Ascending aorta (tissue), 2 donors: Measurements from ENCODE around the gene DISP2. TPM values are rescaled to one million over a fixed set of nuclear protein-coding genes. Genes with fewer than 3 reads are reported as not detected.

ENCODE experiments used
- DNase-seq, 2 donors: peaks; one replicate each; pipeline ENCODE4 v3.0.0-alpha.2; 2019; ENCODE audit warnings: low spot score in 2 of 2
- H3K27ac ChIP-seq, 2 donors: fragments of 200-600 bp; sonication (generic); one replicate each; pipeline ENCODE4 v1.5.1; 2016 to 2017; ENCODE audit warnings: mild to moderate bottlenecking in 1 of 2
- H3K27me3 ChIP-seq: fragments of 200-600 bp; sonication (generic); one replicate; pipeline ENCODE4 v1.5.1; 2017
- H3K36me3 ChIP-seq, 2 donors: fragments of 200-600 bp; sonication (generic); one replicate each; pipeline ENCODE4 v1.5.1; 2016
- H3K4me1 ChIP-seq, 2 donors: fragments of 200-600 bp; sonication (generic); one replicate each; pipeline ENCODE4 v1.5.1; 2016 to 2017; ENCODE audit warnings: mild to moderate bottlenecking in 1 of 2
- H3K4me3 ChIP-seq, 2 donors: fragments of 200-600 bp; sonication (generic); one replicate each; pipeline ENCODE4 v1.5.1; 2016 to 2017; ENCODE audit warnings: mild to moderate bottlenecking in 1 of 2
- H3K9me3 ChIP-seq, 2 donors: fragments of 200-600 bp; sonication (generic); one replicate each; pipeline ENCODE4 v1.5.1; 2016
- intact Hi-C: fragments of 100-400 bp; cut with DNase I; formaldehyde crosslinking; loops from one replicate; pipeline ENCODE4 v1.15.1; 2023
- total RNA-seq: library from RNA; depleted of rRNA; stranded (reverse); fragments of >200 nt; gene quantifications from one replicate; pipeline ENCODE4 v1.1.0, GENCODE V29; 2016
- TF ChIP-seq, protein P1 (sequence below), 3 experiments: fragments of 200-600 bp in 2 of 3; fragments of 450-650 bp in 1 of 3; sonication (generic) in 2 of 3; IDR thresholded peaks; one replicate each; pipeline ENCODE4 v1.5.1; 2016 to 2019; ENCODE audit warnings: antibody characterized with exemption in 3 of 3, mild to moderate bottlenecking in 1 of 3, moderate library complexity in 1 of 3

The DISP2 gene
- 0.32 TPM for total RNA-seq

- TF ChIP-seq, protein P1, sequence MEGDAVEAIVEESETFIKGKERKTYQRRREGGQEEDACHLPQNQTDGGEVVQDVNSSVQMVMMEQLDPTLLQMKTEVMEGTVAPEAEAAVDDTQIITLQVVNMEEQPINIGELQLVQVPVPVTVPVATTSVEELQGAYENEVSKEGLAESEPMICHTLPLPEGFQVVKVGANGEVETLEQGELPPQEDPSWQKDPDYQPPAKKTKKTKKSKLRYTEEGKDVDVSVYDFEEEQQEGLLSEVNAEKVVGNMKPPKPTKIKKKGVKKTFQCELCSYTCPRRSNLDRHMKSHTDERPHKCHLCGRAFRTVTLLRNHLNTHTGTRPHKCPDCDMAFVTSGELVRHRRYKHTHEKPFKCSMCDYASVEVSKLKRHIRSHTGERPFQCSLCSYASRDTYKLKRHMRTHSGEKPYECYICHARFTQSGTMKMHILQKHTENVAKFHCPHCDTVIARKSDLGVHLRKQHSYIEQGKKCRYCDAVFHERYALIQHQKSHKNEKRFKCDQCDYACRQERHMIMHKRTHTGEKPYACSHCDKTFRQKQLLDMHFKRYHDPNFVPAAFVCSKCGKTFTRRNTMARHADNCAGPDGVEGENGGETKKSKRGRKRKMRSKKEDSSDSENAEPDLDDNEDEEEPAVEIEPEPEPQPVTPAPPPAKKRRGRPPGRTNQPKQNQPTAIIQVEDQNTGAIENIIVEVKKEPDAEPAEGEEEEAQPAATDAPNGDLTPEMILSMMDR (IDR thresholded peaks at IDR 0.05), result no peak
- no peaks in the 10 kb centered on the region for H3K27me3 ChIP-seq
- H3K4me1 ChIP-seq, result peaks cover 7 to 9% of the 10 kb centered on the region in 2 donors
- DNase-seq, result peak in 1 of 2 donors; percentile 93
- H3K36me3 ChIP-seq, result no peaks in the 10 kb centered on the region
- intact Hi-C loops, result loop anchor here (1.0 kb wide), 1 partner anchor 15 kb away; no protein-coding TSS in a partner anchor
- H3K27ac ChIP-seq, result no peak within 1 kb of the TSS
- H3K9me3 ChIP-seq, result no peaks in the 10 kb centered on the region
- H3K4me3 ChIP-seq, result peak within 1 kb of the TSS; percentile 45 to 73
Measured at GRCh38 chr15:40357723-40358470, at the start of gene DISP2. Gene DISP2 (plus strand): TSS chr15:40358219. CDS start chr15:40358322, 103 bp downstream.

DNA sequence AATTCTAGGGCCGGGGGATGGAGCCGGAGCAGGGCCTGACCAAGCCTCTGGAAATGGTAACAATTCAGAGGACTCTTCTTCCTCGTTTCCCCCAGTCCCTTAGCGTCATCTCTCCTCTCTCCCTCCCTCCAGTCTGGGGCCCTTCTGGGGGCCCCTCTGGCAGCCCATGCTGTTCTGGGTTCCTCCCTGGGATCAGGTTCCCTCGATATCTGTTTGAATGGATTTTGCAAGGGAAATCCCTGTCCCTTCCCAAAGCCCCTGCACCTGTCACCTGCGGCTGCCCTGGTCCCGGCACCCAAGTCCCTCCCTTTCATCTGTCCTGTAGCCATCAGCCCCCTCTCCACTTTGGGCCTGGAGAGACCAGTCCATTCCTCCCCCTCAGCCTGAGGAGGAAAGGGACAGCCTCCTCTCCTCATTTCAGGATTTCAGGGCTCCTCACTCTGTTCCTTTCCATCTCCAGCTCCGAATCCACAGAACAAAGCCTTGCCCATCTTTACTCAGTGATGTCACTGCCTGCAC, 48.6 kb upstream of the DISP2 start:
- no peak overlapping the region for H3K27ac ChIP-seq
- DNase-seq, result no peak
- no peaks in the 10 kb centered on the region for H3K9me3 ChIP-seq
- TF ChIP-seq, protein P1 (IDR thresholded peaks at IDR 0.05), result no peak
- no peak overlapping the region for H3K4me3 ChIP-seq
- H3K4me1 ChIP-seq, result no peaks in the 10 kb centered on the region
- H3K27me3 ChIP-seq, result no peaks in the 10 kb centered on the region
- intact Hi-C loops, result no loop called here
- H3K36me3 ChIP-seq, result no peaks in the 10 kb centered on the region

- intact Hi-C loops, result no loop called here
- Histone ChIP-seq H3K27ac (no peak overlapping the region), H3K27me3 (no peaks in the 10 kb centered on the region), H3K4me1 (no peaks in the 10 kb centered on the region), H3K9me3 (no peaks in the 10 kb centered on the region), H3K36me3 (no peaks in the 10 kb centered on the region), H3K4me3 (no peak overlapping the region)
- no peak for DNase-seq
- TF ChIP-seq, protein P1 (IDR thresholded peaks at IDR 0.05), result peak in 2 of 3 experiments; percentile 24 to 44
Measured at GRCh38 chr15:40310001-40310959, 47.7 kb upstream of the DISP2 start.

DNA sequence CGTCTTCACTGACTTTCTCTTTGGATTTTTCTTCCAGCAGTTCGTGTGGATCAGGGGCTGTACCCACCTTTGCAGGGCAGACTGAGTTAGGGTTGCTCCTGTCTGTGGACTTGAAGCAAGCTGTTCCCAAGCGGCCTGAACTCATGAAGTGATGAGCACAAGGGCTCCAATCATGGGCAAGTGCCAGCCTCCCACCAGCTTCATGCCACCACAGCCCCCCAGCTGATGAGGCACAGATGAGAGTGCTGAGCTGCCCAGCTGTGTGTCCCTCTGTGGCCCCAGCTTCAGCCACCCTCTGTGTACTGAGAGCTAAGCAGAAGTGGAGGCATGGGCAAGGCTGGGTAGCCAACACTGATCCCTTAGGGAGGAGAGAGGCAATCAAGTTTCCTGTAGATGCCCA, 47.0 kb upstream of the DISP2 start:
- Histone ChIP-seq H3K27ac (no peak overlapping the region), H3K9me3 (no peaks in the 10 kb centered on the region), H3K4me3 (no peak overlapping the region), H3K4me1 (no peaks in the 10 kb centered on the region), H3K36me3 (no peaks in the 10 kb centered on the region), H3K27me3 (no peaks in the 10 kb centered on the region)
- intact Hi-C loops, result no loop called here
- TF ChIP-seq, protein P1 (IDR thresholded peaks at IDR 0.05), result no peak
- DNase-seq, result no peak

GRCh38 chr15:40312370-40313158, 45.5 kb upstream of the DISP2 start:
- DNase-seq, result no peak
- intact Hi-C loops, result no loop called here

More at GRCh38 chr15:40312370-40313158, 45.5 kb upstream of the DISP2 start:
- Histone ChIP-seq H3K4me3 (no peak overlapping the region), H3K27me3 (no peaks in the 10 kb centered on the region), H3K36me3 (no peaks in the 10 kb centered on the region), H3K4me1 (no peaks in the 10 kb centered on the region), H3K27ac (no peak overlapping the region), H3K9me3 (no peaks in the 10 kb centered on the region)
- TF ChIP-seq, protein P1 (IDR thresholded peaks at IDR 0.05), result no peak
